HEK293 (cell line): ENCODE measurements around the gene APC2.

ENCODE experiments used
- KLF1 ChIP-seq: fragments of 450-650 bp; formaldehyde crosslinking; IDR thresholded peaks from 2 replicates; pipeline ENCODE4 v1.5.1; 2016; ENCODE audit warnings: missing biosample characterization, missing genetic modification characterization
- KLF8 ChIP-seq: fragments of 450-650 bp; formaldehyde crosslinking; IDR thresholded peaks from 2 replicates; pipeline ENCODE4 v1.5.1; 2016; ENCODE audit warnings: missing biosample characterization, missing genetic modification characterization
- OSR2 ChIP-seq: fragments of 450-650 bp; formaldehyde crosslinking; IDR thresholded peaks from 2 replicates; pipeline ENCODE4 v1.5.1; 2016; ENCODE audit warnings: missing biosample characterization, missing genetic modification characterization
- ZBTB1 ChIP-seq: fragments of 450-650 bp; formaldehyde crosslinking; IDR thresholded peaks from 2 replicates; pipeline ENCODE4 v1.5.1; 2016; ENCODE audit warnings: missing biosample characterization, missing genetic modification characterization
- ZBTB21 ChIP-seq: fragments of 450-650 bp; formaldehyde crosslinking; IDR thresholded peaks from 2 replicates; pipeline ENCODE4 v1.5.1; 2017; ENCODE audit warnings: missing biosample characterization, missing genetic modification characterization
- ZFP37 ChIP-seq: fragments of 450-650 bp; formaldehyde crosslinking; IDR thresholded peaks from 2 replicates; pipeline ENCODE4 v1.5.1; 2016; ENCODE audit warnings: missing biosample characterization, missing genetic modification characterization
- ZIC2 ChIP-seq: fragments of 450-650 bp; formaldehyde crosslinking; IDR thresholded peaks from 2 replicates; pipeline ENCODE4 v1.5.1; 2016; ENCODE audit warnings: missing biosample characterization, missing genetic modification characterization
- ZNF133 ChIP-seq: fragments of 450-650 bp; formaldehyde crosslinking; IDR thresholded peaks from 2 replicates; pipeline ENCODE4 v1.5.1; 2016; ENCODE audit warnings: missing biosample characterization, missing genetic modification characterization
- ZNF18 ChIP-seq: fragments of 450-650 bp; formaldehyde crosslinking; IDR thresholded peaks from 2 replicates; pipeline ENCODE4 v1.5.1; 2016; ENCODE audit warnings: missing biosample characterization, missing genetic modification characterization
- ZNF26 ChIP-seq: fragments of 450-650 bp; formaldehyde crosslinking; IDR thresholded peaks from 2 replicates; pipeline ENCODE4 v1.5.1; 2016; ENCODE audit warnings: missing biosample characterization, missing genetic modification characterization
- ZNF266 ChIP-seq: fragments of 450-650 bp; formaldehyde crosslinking; IDR thresholded peaks from 2 replicates; pipeline ENCODE4 v1.5.1; 2016; ENCODE audit warnings: missing biosample characterization, missing genetic modification characterization, low read depth
- ZNF274 ChIP-seq, 2 experiments: fragments of 200-500 bp in 1 of 2; fragments of 450-650 bp in 1 of 2; sonication (Bioruptor generic) in 1 of 2; formaldehyde crosslinking in 1 of 2; IDR thresholded peaks; 2 replicates each; pipeline versions ENCODE4 v1.5.1 to v1.6.1; 2014 to 2016; ENCODE audit warnings: borderline replicate concordance in 1 of 2, inconsistent platforms in 1 of 2, low read length in 1 of 2, missing biosample characterization in 1 of 2, missing genetic modification characterization in 1 of 2
- ZNF280D ChIP-seq: fragments of 450-650 bp; formaldehyde crosslinking; IDR thresholded peaks from 2 replicates; pipeline ENCODE4 v1.5.1; 2016; ENCODE audit warnings: missing biosample characterization, missing genetic modification characterization
- ZNF341 ChIP-seq: fragments of 450-650 bp; formaldehyde crosslinking; IDR thresholded peaks from 2 replicates; pipeline ENCODE4; 2016; ENCODE audit warnings: low read depth, missing biosample characterization, missing genetic modification characterization
- ZNF354C ChIP-seq: fragments of 450-650 bp; formaldehyde crosslinking; IDR thresholded peaks from 2 replicates; pipeline ENCODE4 v1.5.1; 2016; ENCODE audit warnings: missing biosample characterization, missing genetic modification characterization, low read depth, borderline replicate concordance
- ZNF423 ChIP-seq: fragments of 450-650 bp; formaldehyde crosslinking; IDR thresholded peaks from 2 replicates; pipeline ENCODE4 v1.5.1; 2016; ENCODE audit warnings: missing biosample characterization, missing genetic modification characterization
- ZNF518A ChIP-seq: fragments of 450-650 bp; formaldehyde crosslinking; conservative IDR thresholded peaks from 2 replicates; pipeline ENCODE4 v1.5.1; 2016; ENCODE audit warnings: low read depth, missing biosample characterization, missing genetic modification characterization
- ZNF530 ChIP-seq: fragments of 450-650 bp; formaldehyde crosslinking; IDR thresholded peaks from 2 replicates; pipeline ENCODE4 v1.5.1; 2016; ENCODE audit warnings: low read depth, missing biosample characterization, missing genetic modification characterization
- ZNF555 ChIP-seq: fragments of 450-650 bp; formaldehyde crosslinking; conservative IDR thresholded peaks from 2 replicates; pipeline ENCODE4 v1.5.1; 2017; ENCODE audit warnings: missing biosample characterization, mild to moderate bottlenecking, missing genetic modification characterization, inconsistent platforms
- ZNF624 ChIP-seq: fragments of 450-650 bp; formaldehyde crosslinking; IDR thresholded peaks from 2 replicates; pipeline ENCODE4 v1.5.1; 2017; ENCODE audit warnings: missing biosample characterization, missing genetic modification characterization
- ZNF654 ChIP-seq: fragments of 450-650 bp; formaldehyde crosslinking; IDR thresholded peaks from 2 replicates; pipeline ENCODE4 v1.5.1; 2016; ENCODE audit warnings: low read depth, missing biosample characterization, missing genetic modification characterization
- ZNF660 ChIP-seq: fragments of 450-650 bp; IDR thresholded peaks from 2 replicates; pipeline ENCODE4 v1.5.1; 2018; ENCODE audit warnings: missing biosample characterization, mild to moderate bottlenecking, missing genetic modification characterization
- ZNF701 ChIP-seq: fragments of 450-650 bp; formaldehyde crosslinking; IDR thresholded peaks from 2 replicates; pipeline ENCODE4 v1.5.1; 2016; ENCODE audit warnings: missing biosample characterization, missing genetic modification characterization
- ZNF704 ChIP-seq: fragments of 450-650 bp; formaldehyde crosslinking; IDR thresholded peaks from 2 replicates; pipeline ENCODE4 v1.5.1; 2016; ENCODE audit warnings: missing biosample characterization, missing genetic modification characterization
- ZNF768 ChIP-seq: fragments of 450-650 bp; formaldehyde crosslinking; IDR thresholded peaks from 2 replicates; pipeline ENCODE4 v1.5.1; 2018; ENCODE audit warnings: missing biosample characterization, mild to moderate bottlenecking, missing genetic modification characterization
- ZSCAN23 ChIP-seq: fragments of 450-650 bp; formaldehyde crosslinking; IDR thresholded peaks from 2 replicates; pipeline ENCODE4 v1.5.1; 2016; ENCODE audit warnings: missing biosample characterization, missing genetic modification characterization
- ZSCAN30 ChIP-seq: fragments of 450-650 bp; IDR thresholded peaks from 2 replicates; pipeline ENCODE4 v1.5.1; 2018; ENCODE audit warnings: missing biosample characterization, mild to moderate bottlenecking, missing genetic modification characterization, moderate library complexity

The APC2 gene

DNA sequence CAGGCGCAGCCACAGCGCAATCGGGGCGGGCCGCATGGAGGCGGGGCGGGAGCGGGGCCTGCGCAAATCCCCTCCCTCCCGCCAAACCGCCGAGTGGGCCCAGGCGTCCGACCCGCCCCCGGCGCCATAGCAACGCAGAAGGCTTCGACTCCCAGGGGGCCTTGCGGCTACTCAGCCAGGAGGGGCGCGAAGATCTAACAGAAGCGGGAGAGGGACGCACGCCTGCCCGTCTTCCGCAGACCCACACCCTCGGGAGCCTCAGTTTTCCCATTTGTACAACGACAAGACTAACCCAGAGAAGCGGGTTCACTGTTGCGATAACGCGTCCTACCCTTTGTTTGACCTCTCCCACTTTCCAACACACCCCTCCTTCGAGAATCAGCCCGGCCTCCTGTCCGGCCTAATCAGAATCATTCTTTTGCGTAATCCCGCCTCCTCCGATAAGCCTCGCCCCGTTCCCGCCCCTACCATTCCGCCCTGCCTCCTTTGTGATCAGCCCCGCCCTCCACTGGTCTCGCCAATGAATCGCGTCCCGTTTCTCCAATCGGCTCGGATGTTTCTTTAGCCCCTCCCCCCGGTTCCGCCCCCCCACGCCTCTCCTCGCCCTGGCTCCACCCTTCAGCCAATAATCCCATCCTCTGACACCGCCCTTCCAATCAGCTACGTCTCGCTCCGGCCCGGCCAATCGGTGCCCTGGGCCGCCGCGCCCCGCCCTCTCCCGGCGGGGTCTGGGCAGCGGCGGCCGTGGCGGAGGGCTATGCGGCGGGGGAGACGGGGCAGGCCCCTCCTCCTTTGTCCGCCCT is 40.6 kb downstream of the APC2 start, which contains the start of gene PCSK4 (continued):
- TF ChIP-seq ZNF654 (no peak), ZNF624 (tag by site-specific recombination) (no peak), ZNF26 (tag by site-specific recombination) (no peak), ZNF280D (no peak), ZNF530 (tag by site-specific recombination) (no peak), KLF1 (tag by site-specific recombination) (peak; percentile 78), ZFP37 (no peak), ZNF555 (tag by site-specific recombination) (no peak), ZIC2 (tag by site-specific recombination) (no peak), ZNF518A (no peak), ZNF704 (no peak), ZNF701 (tag by site-specific recombination) (no peak), OSR2 (no peak), ZNF274 (IDR thresholded peaks at IDR 0.05; ENCODE audit: low read length) (no peak), ZNF274 (tag by site-specific recombination; IDR thresholded peaks at IDR 0.05; ENCODE audit: borderline replicate concordance) (no peak), ZNF660 (tag by site-specific recombination) (no peak), ZBTB1 (tag by site-specific recombination) (no peak), ZNF266 (tag by site-specific recombination) (no peak), ZNF133 (tag by site-specific recombination) (no peak), ZBTB21 (peak; percentile 47; the same call in 1 of the 2 replicates), ZNF354C (tag by site-specific recombination) (no peak), ZNF768 (tag by site-specific recombination) (no peak), ZNF18 (no peak), ZSCAN30 (no peak), ZNF423 (tag by site-specific recombination) (no peak), ZNF341 (tag by site-specific recombination) (peak; percentile 45; the same call in 1 of the 2 replicates), ZSCAN23 (tag by site-specific recombination) (peak; percentile 19; the same call in 1 of the 2 replicates), KLF8 (tag by site-specific recombination) (peak; percentile 99)
